Right hindlimb (tissue), 1 donor: Measurements from ENCODE around the gene TLR5.
A peak's percentile ranks its signal among the peaks of the same experiment; 100 is the strongest.

Experiments used
- DNase-seq: peaks from one replicate; pipeline ENCODE4 v3.0.0-alpha.2; 2018

The TLR5 gene

GRCh38 chr1:223147873-223148272 lies 4.8 kb upstream of the TLR5 start:
- DNase-seq: no peak

DNA sequence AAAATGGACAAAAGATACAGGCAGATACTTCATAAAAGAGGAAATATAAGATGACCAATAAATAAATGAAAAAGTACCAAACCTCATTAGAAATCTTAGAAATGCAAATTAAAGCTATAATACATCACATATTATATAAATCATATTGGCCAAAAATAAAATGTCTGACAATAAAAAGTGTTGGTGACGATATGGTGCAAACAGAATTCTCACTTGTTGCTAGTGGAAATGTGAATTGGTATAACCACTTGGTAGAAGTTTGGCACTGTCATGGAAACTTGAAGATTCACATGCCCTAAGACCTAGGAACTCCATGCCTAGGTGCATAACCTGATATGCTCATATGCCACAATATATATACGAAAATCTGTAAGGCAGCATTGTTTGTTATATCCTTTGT lies 4.4 kb upstream of the TLR5 start:
- DNase-seq: no peak

DNA sequence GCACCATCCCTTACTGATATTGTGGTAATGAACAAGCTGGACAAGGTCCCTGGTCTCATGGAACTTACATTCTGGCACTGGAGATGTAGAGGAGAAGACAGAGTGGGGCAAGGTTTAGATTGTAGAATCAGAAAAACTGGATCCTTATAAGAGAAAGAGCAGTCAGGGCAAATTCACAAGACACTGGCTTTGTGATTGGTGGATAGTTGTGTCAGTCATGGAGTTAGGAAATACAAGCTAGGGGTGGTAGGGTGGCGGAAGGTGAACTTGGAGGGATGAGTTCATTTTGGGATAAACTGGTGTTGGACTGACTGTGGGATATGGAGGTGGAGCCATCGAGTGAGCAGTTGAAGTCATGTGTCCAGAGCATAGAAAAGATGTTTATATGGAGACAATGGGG lies 3.7 kb upstream of the TLR5 start:
- DNase-seq: no peak

DNA sequence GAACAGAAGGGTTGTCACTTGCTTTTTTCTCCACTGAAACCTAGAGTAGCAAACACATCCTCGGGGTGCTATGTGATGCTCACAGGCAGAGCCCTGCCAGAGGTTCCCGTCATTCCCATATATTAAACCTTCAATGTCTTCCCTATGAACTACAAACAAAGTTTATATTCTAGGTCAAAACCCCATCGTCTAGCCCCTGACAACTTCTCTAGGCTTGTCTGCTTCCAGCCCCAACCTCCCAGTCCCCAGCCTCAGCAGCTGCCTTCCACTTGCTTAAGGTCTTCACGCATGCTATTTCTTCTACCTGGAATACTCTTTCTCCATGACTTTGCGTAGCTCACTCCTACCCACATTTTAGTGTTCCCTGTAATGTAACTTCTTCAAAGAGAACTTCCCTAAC lies 1.9 kb upstream of the TLR5 start:
- DNase-seq: no peak

DNA sequence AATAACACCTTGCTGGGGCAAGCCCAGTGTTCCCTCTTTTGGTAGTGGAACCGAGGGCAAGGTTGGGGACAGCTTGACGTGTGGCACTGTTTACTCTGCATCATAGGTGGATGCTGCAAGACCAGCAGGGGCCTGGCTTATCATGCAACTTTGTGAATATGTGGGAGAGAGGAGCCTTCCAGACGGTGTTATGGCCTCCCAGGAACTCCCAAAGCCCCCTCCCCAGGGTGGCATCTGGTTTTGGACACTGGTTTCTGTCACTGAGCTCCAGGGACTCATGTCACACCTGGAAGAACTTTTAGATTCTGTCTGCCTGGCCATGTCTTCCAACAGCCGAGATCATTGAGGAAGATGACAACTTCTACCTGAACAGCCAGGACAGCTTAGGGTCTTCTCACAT lies 1.4 kb upstream of the TLR5 start:
- DNase-seq: no peak

GRCh38 chr1:223143537-223144248 lies 645 bp upstream of the TLR5 start:
- peak; percentile 51 for DNase-seq

GRCh38 chr1:223142269-223142668 lies 779 bp downstream of the TLR5 start:
- no peak for DNase-seq

DNA sequence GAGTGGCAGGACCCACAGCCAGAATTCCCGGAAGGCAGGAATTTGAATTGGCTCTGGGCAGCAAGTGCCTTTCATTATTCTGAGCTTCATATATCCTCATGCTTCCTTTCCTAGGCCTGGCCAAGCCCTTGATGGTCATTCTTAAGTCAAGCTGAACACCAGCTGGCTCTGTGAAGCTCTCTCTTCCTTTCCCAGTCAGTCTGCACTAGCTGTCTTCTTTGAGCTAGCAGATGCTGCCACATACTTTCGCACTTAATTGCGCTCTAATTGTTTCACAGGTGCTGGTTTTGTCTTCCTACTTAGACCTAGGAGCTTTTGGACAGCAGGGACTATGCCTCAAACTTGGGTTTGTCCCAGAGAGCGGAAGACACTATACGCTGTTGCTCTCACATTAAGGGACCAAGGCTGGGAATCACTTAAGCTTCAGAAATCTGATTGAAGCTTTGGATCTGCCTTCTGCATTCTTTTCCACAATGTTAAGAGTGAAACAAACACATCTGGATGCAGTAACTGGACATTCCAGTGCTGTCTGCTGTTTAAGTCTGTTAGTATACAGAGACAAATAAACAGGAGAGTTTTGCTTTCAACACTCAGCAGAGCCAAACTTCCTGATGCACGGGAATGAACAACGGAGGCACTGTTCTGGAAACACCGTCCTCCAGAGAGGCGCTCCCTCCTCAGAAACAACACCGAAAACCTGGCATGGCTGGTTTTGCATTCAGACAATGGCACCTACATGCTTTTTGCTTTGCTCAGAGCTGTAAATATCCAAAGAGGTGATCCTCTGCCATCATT lies 2.2 kb downstream of the TLR5 start:
- peak; percentile 60 for DNase-seq

- DNase-seq: no peak
Observed at GRCh38 chr1:223137455-223138085, 5.5 kb downstream of the TLR5 start.

DNA sequence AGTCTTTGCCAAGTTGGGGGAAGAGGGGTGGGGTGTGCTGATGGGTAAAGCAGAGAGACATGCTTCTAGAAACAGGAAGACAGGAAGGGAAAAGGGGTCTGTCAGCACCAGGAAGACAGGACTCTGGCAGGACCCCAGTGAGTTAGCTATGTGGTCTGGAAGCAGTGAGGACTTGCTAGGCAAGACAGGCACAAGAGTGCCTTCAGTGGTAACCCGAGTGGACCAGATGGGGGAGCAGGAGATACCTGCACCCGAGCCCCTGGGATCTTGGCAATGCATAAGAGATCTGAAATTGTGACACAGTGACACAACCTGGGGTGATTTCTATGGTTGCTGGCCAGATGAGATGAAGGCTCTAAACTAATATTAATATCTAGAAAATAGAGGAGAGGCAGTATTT lies 7.0 kb downstream of the TLR5 start:
- no peak for DNase-seq

GRCh38 chr1:223135176-223135942 lies 7.7 kb downstream of the TLR5 start:
- peak; percentile 48 for DNase-seq

DNA sequence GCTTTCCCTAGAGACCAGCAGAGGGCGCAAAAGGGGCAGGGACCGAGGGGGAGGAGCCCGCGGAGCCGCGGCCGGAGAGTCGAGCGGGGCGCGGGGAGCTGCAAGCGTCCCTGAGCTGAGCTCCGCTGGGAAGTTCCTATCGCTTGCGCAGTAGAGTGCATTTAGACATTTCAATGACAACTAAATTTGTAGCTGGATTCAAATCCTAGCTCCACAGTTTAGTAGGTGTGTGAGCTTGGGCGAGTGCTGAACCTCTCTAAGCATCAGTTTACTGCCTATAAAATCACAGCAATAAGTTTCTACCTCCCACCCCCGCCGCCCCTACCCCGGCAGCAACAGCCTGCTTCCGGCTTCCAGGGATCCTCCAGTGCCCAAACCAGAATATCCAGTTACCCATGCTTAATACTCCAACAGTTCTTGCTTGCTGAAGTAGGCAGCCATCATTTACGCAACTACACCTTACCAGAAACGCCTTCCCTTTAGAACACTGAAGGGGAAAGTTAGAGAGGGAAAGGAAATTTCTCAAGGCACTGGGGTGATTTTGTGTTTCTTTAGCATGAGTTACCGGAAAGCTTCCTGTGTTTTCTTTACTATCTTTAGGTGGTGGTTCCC lies 9.1 kb downstream of the TLR5 start:
- peak; percentile 88 for DNase-seq

GRCh38 chr1:223133306-223133823 lies 9.7 kb downstream of the TLR5 start:
- no peak for DNase-seq

- DNase-seq: peak; percentile 74
Observed at GRCh38 chr1:223129229-223129901, 13.7 kb downstream of the TLR5 start.

DNA sequence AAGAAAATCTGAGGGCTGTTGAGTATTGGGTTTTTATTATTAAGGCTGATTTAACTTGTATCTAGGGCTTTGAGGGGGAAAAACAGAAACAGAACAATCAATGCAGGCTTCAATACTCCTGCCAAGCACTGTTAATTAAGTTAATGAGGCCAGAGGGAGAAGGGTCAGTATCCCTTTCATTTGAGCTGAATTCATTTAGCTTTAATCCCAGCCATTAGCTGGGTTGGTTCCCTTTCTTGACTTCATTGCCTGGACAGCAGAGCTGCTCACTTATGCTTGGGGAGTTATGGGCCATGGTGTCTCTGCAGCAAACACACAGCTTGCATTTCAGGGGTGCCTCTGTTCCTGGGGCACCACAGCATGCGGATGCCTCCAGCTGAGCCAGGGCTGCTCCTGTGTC lies 16.3 kb downstream of the TLR5 start:
- DNase-seq: no peak

DNA sequence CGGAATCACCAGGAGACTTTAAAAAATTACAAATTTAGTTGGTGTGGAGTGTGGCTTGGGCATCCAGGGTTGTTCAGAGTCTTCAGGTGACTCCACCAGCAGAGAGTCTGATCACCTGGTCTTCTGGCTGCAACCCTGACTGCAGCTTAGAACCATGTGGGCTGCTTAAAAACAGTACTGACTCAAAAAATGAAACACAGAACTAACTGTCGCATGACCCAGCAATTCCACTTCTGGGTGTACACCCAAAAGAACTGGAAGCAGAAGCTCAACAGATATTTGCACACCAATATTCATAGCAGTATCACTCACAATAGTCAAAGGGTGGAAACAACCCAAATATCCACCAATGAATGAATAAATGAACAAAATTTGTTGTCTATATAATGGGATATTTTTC lies 17.3 kb downstream of the TLR5 start:
- DNase-seq: no peak

GRCh38 chr1:223123011-223123610 lies 19.9 kb downstream of the TLR5 start:
- peak; percentile 53 for DNase-seq

GRCh38 chr1:223118418-223118817 lies 24.6 kb downstream of the TLR5 start:
- no peak for DNase-seq

DNA sequence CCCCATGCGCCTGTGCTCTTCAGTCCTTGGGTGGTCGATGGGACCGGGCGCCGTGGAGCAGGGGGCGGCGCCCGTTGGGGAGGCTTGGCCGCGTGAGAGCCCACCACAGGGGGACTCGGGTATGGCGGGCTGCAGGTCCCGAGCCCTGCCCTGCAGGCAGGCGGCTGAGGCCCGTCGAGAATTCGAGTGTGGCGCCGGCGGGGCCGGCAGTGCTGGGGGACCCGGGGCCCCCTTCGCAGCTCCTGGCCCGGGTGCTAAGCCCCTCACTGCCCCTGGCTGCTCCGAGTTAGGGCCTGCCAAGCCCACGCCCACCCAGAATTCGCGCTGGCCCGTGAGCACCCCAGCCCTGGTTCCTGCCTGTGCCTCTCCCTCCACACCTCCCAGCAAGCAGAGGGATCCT lies 26.1 kb downstream of the TLR5 start:
- no peak for DNase-seq

DNA sequence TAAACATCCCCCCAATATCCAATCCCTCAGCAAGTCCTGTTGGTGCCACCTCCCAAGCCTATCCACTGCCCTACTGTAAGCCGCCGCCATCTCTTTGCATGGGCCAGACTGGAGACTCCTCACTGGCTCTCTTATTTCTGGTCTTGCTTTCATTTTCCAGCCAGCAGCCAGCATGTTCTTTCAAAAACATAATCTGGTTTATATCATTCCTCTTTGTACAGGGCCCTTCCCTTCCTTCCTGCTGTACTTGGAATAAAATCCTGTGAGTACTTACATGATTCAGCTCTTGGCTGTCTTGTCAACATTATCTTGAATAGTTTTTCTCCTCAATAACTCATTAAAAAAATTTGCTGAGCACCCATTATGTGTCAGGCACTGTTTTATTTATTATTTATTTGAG lies 28.2 kb downstream of the TLR5 start:
- DNase-seq: no peak

DNA sequence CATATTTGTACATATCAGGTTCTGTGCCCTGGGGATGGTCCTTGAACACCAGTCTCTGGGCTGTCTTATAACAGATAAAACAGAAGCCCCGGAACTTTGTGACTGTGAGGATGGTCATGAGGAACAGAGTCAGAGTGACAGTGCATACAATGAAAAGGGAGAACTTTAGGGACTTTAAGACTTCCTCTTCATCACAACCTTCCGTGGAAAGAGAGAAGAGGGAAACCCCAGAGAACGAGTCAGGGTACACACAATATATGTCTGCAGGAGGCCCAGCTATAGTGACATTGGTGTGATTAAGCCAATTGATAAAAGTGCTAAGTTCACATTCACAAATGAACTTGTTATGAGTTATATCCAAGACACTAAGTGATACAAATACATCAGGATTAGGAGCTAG lies 32.1 kb downstream of the TLR5 start:
- no peak for DNase-seq
